ENCODE data around the gene DDX25.

- no peak for TF ChIP-seq POLR2A (IDR thresholded peaks at IDR 0.05)
- no peak for TF ChIP-seq CTCF (IDR thresholded peaks at IDR 0.05)
These were observed 13.7 kb upstream of the DDX25 start for GRCh38 chr11:125890447-125891100.

Measured in transverse colon (tissue), 3 donors.